NT2/D1 (cell line): Measurements from ENCODE around the gene CSNK2A1.

Experiments used
- SUZ12 ChIP-seq: IDR thresholded peaks from 2 replicates; pipeline ENCODE4 v1.6.1; 2011; ENCODE audit not compliant: insufficient read length, insufficient read depth; ENCODE audit errors: extremely low read depth
- ZNF274 ChIP-seq: IDR thresholded peaks from 2 replicates; pipeline ENCODE4 v1.6.1; 2011; ENCODE audit warnings: mild to moderate bottlenecking, low read depth, low read length

- TF ChIP-seq ZNF274 (no peak), SUZ12 (no peak)
Measured at GRCh38 chr20:588932-589672, 45.5 kb upstream of the CSNK2A1 start.
